Measurements from ENCODE around the gene KDM8. TPM values are rescaled to one million over a fixed set of nuclear protein-coding genes. Genes with fewer than 3 reads are reported as not detected.

Gene KDM8
- total and polyA plus RNA-seq, 2 donors (not counting 1 experiment from before 2014, with no cell fraction given) = 7.5 to 37.4 TPM

DNA sequence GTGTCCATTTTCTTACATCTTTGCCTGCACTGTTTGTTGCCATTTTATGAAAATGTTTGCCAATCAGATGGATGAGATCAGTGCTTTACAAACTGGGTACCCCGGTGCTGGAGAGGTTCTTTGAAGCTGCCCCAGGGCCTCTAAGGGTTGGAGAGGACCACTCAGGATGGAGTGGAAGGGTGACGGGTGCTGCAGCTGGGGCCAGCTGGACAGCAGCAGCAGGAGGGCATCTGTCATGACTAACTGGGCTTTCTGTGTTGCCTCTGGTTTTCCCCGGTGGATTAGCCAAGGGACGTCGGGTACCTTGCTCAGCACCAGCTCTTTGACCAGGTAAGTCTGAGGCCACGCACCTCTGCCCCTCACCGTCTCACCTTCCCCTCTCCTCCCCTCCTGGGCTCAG is 12.3 kb downstream of the KDM8 start:
- Mint-ChIP-seq H3K4me3 (no peak overlapping the region), H3K27me3 (no peaks in the 10 kb centered on the region), H3K9me3 (ENCODE audit: insufficient read depth) (no peaks in the 10 kb centered on the region), H3K4me1 (no peaks in the 10 kb centered on the region), H3K27ac (no peak overlapping the region)
- Histone ChIP-seq H3K4me1 (ENCODE audit: control insufficient read depth in 2 of 2, insufficient read depth in 2 of 2, low read length in 2 of 2) (no peaks in the 10 kb centered on the region), H2AFZ (ENCODE audit: insufficient read depth, low read depth, low read length, poor library complexity, severe bottlenecking) (no peak overlapping the region), H3K4me2 (replicated peaks; ENCODE audit: low read depth, low read length, poor library complexity, severe bottlenecking) (no peak overlapping the region), H3K9me3 (ENCODE audit: control extremely low read depth in 1 of 3, control insufficient read depth in 2 of 3, insufficient read depth in 1 of 3, low read length in 2 of 3) (no peaks in the 10 kb centered on the region), H3K9ac (ENCODE audit: low read length) (no peak overlapping the region), H4K20me1 (ENCODE audit: control insufficient read depth, insufficient read depth, low read length, poor library complexity, severe bottlenecking) (no peaks in the 10 kb centered on the region), H3K79me2 (ENCODE audit: control insufficient read depth, insufficient read depth, low read length) (peaks cover 11% of the 10 kb centered on the region), H3K36me3 (replicated peaks in 1 of 2; ENCODE audit: control extremely low read depth in 1 of 2, control insufficient read depth in 1 of 2, extremely low read depth in 1 of 2, insufficient read depth in 2 of 2, low read length in 1 of 2) (peaks cover 0 to 41% of the 10 kb centered on the region in 2 experiments), H3K27ac (ENCODE audit: low read length in 2 of 2) (no peak overlapping the region), H3K4me3 (ENCODE audit: control extremely low read depth in 1 of 5, extremely low read depth in 1 of 5, insufficient read depth in 1 of 5, low read depth in 2 of 5, low read length in 4 of 5) (no peak overlapping the region), H3K27me3 (replicated peaks in 1 of 4; ENCODE audit: control extremely low read depth in 1 of 4, control insufficient read depth in 3 of 4, insufficient read depth in 4 of 4, low read length in 3 of 4) (no peaks in the 10 kb centered on the region)
- CTCF ChIA-PET = interaction anchor here (1.4 kb wide), 1 partner anchor 19 kb away, joined by 4 read pairs; no protein-coding TSS in a partner anchor
- DNase-seq = no peak
- intact Hi-C loops (cut with micrococcal nuclease) = no loop called here
- POLR2A ChIA-PET = no interaction called here
- WGBS (ENCODE audit: insufficient coverage) = 94% methylated on average over 3 of the region's 7 CpGs
- TF ChIP-seq, protein P1, sequence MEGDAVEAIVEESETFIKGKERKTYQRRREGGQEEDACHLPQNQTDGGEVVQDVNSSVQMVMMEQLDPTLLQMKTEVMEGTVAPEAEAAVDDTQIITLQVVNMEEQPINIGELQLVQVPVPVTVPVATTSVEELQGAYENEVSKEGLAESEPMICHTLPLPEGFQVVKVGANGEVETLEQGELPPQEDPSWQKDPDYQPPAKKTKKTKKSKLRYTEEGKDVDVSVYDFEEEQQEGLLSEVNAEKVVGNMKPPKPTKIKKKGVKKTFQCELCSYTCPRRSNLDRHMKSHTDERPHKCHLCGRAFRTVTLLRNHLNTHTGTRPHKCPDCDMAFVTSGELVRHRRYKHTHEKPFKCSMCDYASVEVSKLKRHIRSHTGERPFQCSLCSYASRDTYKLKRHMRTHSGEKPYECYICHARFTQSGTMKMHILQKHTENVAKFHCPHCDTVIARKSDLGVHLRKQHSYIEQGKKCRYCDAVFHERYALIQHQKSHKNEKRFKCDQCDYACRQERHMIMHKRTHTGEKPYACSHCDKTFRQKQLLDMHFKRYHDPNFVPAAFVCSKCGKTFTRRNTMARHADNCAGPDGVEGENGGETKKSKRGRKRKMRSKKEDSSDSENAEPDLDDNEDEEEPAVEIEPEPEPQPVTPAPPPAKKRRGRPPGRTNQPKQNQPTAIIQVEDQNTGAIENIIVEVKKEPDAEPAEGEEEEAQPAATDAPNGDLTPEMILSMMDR (IDR thresholded peaks at IDR 0.05) = no peak
- TF ChIP-seq EZH2 (IDR thresholded peaks at IDR 0.05; ENCODE audit: borderline replicate concordance, insufficient read depth, low read depth, low read length, poor library complexity, severe bottlenecking) = no peak
- no peak for ATAC-seq (ENCODE audit: low read depth)

DNA sequence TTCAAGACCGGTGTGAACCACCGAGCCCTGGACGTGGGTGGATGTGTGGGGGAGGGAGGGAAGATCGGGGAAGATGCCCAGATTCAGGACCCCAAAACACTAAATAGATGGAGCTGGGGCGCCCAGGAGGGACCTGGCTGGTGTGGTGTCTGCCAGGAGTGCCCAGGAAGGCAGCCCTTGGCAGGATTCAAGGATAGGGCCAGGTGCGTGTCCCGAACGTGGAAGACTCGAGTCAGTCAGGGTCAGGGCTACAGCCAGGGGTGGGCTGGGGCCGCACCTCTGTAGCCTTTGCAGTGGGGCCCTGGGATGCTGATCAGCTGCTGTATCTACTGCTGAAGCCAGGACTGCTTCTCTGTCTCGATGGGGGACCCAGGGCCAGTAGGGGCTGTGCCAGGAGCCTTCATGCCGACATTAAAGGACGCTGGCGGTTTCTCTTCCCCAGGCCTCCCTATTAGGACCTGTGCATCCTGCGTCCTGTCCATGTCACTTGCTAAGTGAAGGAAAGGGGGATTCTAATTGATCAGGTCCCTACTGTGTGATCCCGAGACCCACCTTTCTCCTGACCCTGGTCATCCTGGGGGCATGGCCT is 13.1 kb downstream of the KDM8 start:
- no peaks in the 10 kb centered on the region for H3K4me1 Mint-ChIP-seq
- H3K9ac ChIP-seq (ENCODE audit: low read length) = no peak overlapping the region
- intact Hi-C loops (cut with micrococcal nuclease) = no loop called here
- H3K4me3 Mint-ChIP-seq = no peak overlapping the region
- no peak overlapping the region for H3K4me3 ChIP-seq (ENCODE audit: control extremely low read depth in 1 of 5, extremely low read depth in 1 of 5, insufficient read depth in 1 of 5, low read depth in 2 of 5, low read length in 4 of 5)
- H3K27ac Mint-ChIP-seq = no peak overlapping the region
- H3K27me3 Mint-ChIP-seq = no peaks in the 10 kb centered on the region
- H3K9me3 ChIP-seq (ENCODE audit: control extremely low read depth in 1 of 3, control insufficient read depth in 2 of 3, insufficient read depth in 1 of 3, low read length in 2 of 3) = no peaks in the 10 kb centered on the region
- no peak overlapping the region for H2AFZ ChIP-seq (ENCODE audit: insufficient read depth, low read depth, low read length, poor library complexity, severe bottlenecking)
- H3K9me3 Mint-ChIP-seq (ENCODE audit: insufficient read depth) = no peaks in the 10 kb centered on the region
- H3K27ac ChIP-seq (ENCODE audit: low read length in 2 of 2) = no peak overlapping the region
- ATAC-seq (ENCODE audit: low read depth) (no peak), DNase-seq (no peak)
- no peak overlapping the region for H3K4me2 ChIP-seq (replicated peaks; ENCODE audit: low read depth, low read length, poor library complexity, severe bottlenecking)
- no peaks in the 10 kb centered on the region for H3K27me3 ChIP-seq (replicated peaks in 1 of 4; ENCODE audit: control extremely low read depth in 1 of 4, control insufficient read depth in 3 of 4, insufficient read depth in 4 of 4, low read length in 3 of 4)
- H3K4me1 ChIP-seq (ENCODE audit: control insufficient read depth in 2 of 2, insufficient read depth in 2 of 2, low read length in 2 of 2) = no peaks in the 10 kb centered on the region
- peaks cover 0 to 36% of the 10 kb centered on the region in 2 experiments for H3K36me3 ChIP-seq (replicated peaks in 1 of 2; ENCODE audit: control extremely low read depth in 1 of 2, control insufficient read depth in 1 of 2, extremely low read depth in 1 of 2, insufficient read depth in 2 of 2, low read length in 1 of 2)
- peaks cover 4% of the 10 kb centered on the region for H3K79me2 ChIP-seq (ENCODE audit: control insufficient read depth, insufficient read depth, low read length)
- ChIA-PET CTCF (interaction anchor here (1.4 kb wide), 1 partner anchor 18 kb away, joined by 4 read pairs; no protein-coding TSS in a partner anchor), POLR2A (no interaction called here)
- H4K20me1 ChIP-seq (ENCODE audit: control insufficient read depth, insufficient read depth, low read length, poor library complexity, severe bottlenecking) = no peaks in the 10 kb centered on the region
- TF ChIP-seq, protein P1 (IDR thresholded peaks at IDR 0.05) = no peak
- no peak for TF ChIP-seq EZH2 (IDR thresholded peaks at IDR 0.05; ENCODE audit: borderline replicate concordance, insufficient read depth, low read depth, low read length, poor library complexity, severe bottlenecking)
- 96% methylated on average over 12 of the region's 16 CpGs for WGBS (ENCODE audit: insufficient coverage)
